HG03135 (cell line): ENCODE measurements around the gene FMNL3.
A peak's percentile ranks its signal among the peaks of the same experiment; 100 is the strongest.

ENCODE experiments used
- ATAC-seq: cut with Tn5 transposase; IDR thresholded peaks from one replicate; pipeline ENCODE4 v1.9.1; 2021; ENCODE audit warnings: mild to moderate bottlenecking, moderate library complexity; ENCODE audit not compliant: unreplicated experiment

The FMNL3 gene

GRCh38 chr12:49675137-49675536 is 32.1 kb downstream of the FMNL3 start:
- no peak for ATAC-seq

GRCh38 chr12:49674318-49674981 is 32.8 kb downstream of the FMNL3 start:
- no peak for ATAC-seq

GRCh38 chr12:49673446-49674317 is 33.5 kb downstream of the FMNL3 start:
- no peak for ATAC-seq

- ATAC-seq = no peak
Measured at GRCh38 chr12:49672301-49673217, 34.6 kb downstream of the FMNL3 start.

GRCh38 chr12:49671031-49671765 is 36.0 kb downstream of the FMNL3 start:
- no peak for ATAC-seq

- ATAC-seq = no peak
Measured at GRCh38 chr12:49669796-49670195, 37.4 kb downstream of the FMNL3 start.

- no peak for ATAC-seq
Measured at GRCh38 chr12:49667325-49668090, 39.7 kb downstream of the FMNL3 start.

- ATAC-seq = no peak
Measured at GRCh38 chr12:49666176-49666575, 41.0 kb downstream of the FMNL3 start.

- ATAC-seq = no peak
Measured at GRCh38 chr12:49665384-49665783, 41.8 kb downstream of the FMNL3 start.

- peak; percentile 57 for ATAC-seq
Measured at GRCh38 chr12:49664591-49665239, 42.5 kb downstream of the FMNL3 start.

- no peak for ATAC-seq
Measured at GRCh38 chr12:49664167-49664566, 43.0 kb downstream of the FMNL3 start.

GRCh38 chr12:49662998-49663843 is 44.0 kb downstream of the FMNL3 start:
- ATAC-seq = peak; percentile 72

- no peak for ATAC-seq
Measured at GRCh38 chr12:49661746-49662145, 45.5 kb downstream of the FMNL3 start.

GRCh38 chr12:49661191-49661590 is 46.0 kb downstream of the FMNL3 start:
- no peak for ATAC-seq

GRCh38 chr12:49659753-49660152 is 47.5 kb downstream of the FMNL3 start:
- no peak for ATAC-seq

- no peak for ATAC-seq
Measured at GRCh38 chr12:49658276-49658675, 48.9 kb downstream of the FMNL3 start.

GRCh38 chr12:49655595-49656236 is 51.5 kb downstream of the FMNL3 start:
- no peak for ATAC-seq

- no peak for ATAC-seq
Measured at GRCh38 chr12:49654715-49655114, 52.5 kb downstream of the FMNL3 start.
